SK-N-SH (cell line): ENCODE measurements around the gene TBC1D12. TPM values are rescaled to one million over a fixed set of nuclear protein-coding genes. Genes with fewer than 3 reads are reported as not detected.

Source experiments
- CTCF ChIA-PET: fragments of 300-600, 350-600 bp; formaldehyde crosslinking; extraction: SDS; loops from one replicate; lab custom pipeline; 2021; lab: Yijun Ruan, JAX
- POLR2A ChIA-PET: fragments of 350-600 bp; sonication (Branson Sonifier 250); formaldehyde crosslinking; extraction: SDS; loops from one replicate; lab custom pipeline; 2020; ENCODE audit warnings: antibody characterized with exemption, inconsistent platforms; lab: Yijun Ruan, JAX
- DNase-seq: peaks from one replicate; pipeline ENCODE4 v3.0.0; 2012
- H2AFZ ChIP-seq: fragments of 200-600 bp; sonication (generic); 2 replicates; pipeline ENCODE4 v1.8.1; 2016; ENCODE audit warnings: antibody characterized with exemption, mild to moderate bottlenecking, low read depth
- H3F3A ChIP-seq: fragments of 200-600 bp; sonication (generic); replicated peaks from 2 replicates; pipeline ENCODE3; 2016; ENCODE audit warnings: antibody characterized with exemption, mild to moderate bottlenecking; ENCODE audit not compliant: insufficient read depth
- H3K27ac ChIP-seq, 2 experiments: fragments of 200-500 bp in 1 of 2; fragments of 200-600 bp in 1 of 2; sonication (Bioruptor generic) in 1 of 2; sonication (generic), shearing (Covaris generic) in 1 of 2; 2 replicates each; pipeline versions ENCODE4 v1.5.1 to v1.6.1; 2014 to 2016; ENCODE audit warnings: low read depth in 2 of 2, inconsistent platforms in 1 of 2, low read length in 1 of 2, mild to moderate bottlenecking in 1 of 2, mixed read lengths in 1 of 2
- H3K27me3 ChIP-seq: fragments of 200-600 bp; sonication (generic), shearing (Covaris generic); 2 replicates; pipeline ENCODE4 v1.6.1; 2016; ENCODE audit warnings: mixed run types; ENCODE audit not compliant: insufficient read depth
- H3K36me3 ChIP-seq, 2 experiments: fragments of 200-500 bp in 1 of 2; fragments of 200-600 bp in 1 of 2; sonication (Bioruptor generic) in 1 of 2; sonication (generic) in 1 of 2; replicated peaks in 1 of 2; 2 replicates each; pipeline versions ENCODE3 to v1.5.1; 2014 to 2016; ENCODE audit warnings: low read length in 1 of 2, mild to moderate bottlenecking in 1 of 2; ENCODE audit not compliant: insufficient read depth in 2 of 2, control insufficient read depth in 1 of 2
- H3K4me1 ChIP-seq, 2 experiments: fragments of 200-500 bp in 1 of 2; fragments of 200-600 bp in 1 of 2; sonication (Bioruptor generic) in 1 of 2; sonication (generic), shearing (Covaris generic) in 1 of 2; 2 replicates each; pipeline versions ENCODE4 v1.5.1 to v1.6.1; 2014 to 2016; ENCODE audit warnings: low read depth in 1 of 2, low read length in 1 of 2, mixed run types in 1 of 2; ENCODE audit not compliant: insufficient read depth in 2 of 2, control insufficient read depth in 1 of 2
- H3K4me2 ChIP-seq: fragments of 200-600 bp; sonication (generic), shearing (Covaris generic); 2 replicates; pipeline ENCODE4 v1.6.1; 2017; ENCODE audit warnings: mixed run types
- H3K4me3 ChIP-seq, 2 experiments: fragments of 200-500 bp in 1 of 2; fragments of 200-600 bp in 1 of 2; sonication (Bioruptor generic) in 1 of 2; sonication (generic), shearing (Covaris generic) in 1 of 2; 2 replicates each; pipeline versions ENCODE4 v1.5.1 to v1.8.1; 2014 to 2016; ENCODE audit warnings: low read depth in 2 of 2, inconsistent platforms in 1 of 2, low read length in 1 of 2, mild to moderate bottlenecking in 1 of 2, mixed read lengths in 1 of 2, moderate library complexity in 1 of 2
- H3K79me2 ChIP-seq: fragments of 200-600 bp; sonication (generic); 2 replicates; pipeline ENCODE4 v1.8.1; 2017; ENCODE audit warnings: mild to moderate bottlenecking; ENCODE audit not compliant: insufficient read depth
- H3K9ac ChIP-seq: fragments of 200-600 bp; sonication (generic); 2 replicates; pipeline ENCODE4 v1.6.1; 2017; ENCODE audit warnings: mixed run types
- H3K9me2 ChIP-seq: fragments of 200-600 bp; sonication (generic); 2 replicates; pipeline ENCODE4 v1.6.1; 2017; ENCODE audit warnings: mixed run types
- H3K9me3 ChIP-seq: fragments of 200-600 bp; sonication (generic); 2 replicates; pipeline ENCODE4 v1.6.1; 2017; ENCODE audit warnings: mixed run types, mild to moderate bottlenecking, moderate library complexity
- H4K20me1 ChIP-seq: fragments of 200-600 bp; sonication (generic); 2 replicates; pipeline ENCODE4 v1.6.1; 2017; ENCODE audit warnings: mild to moderate bottlenecking, mixed run types; ENCODE audit not compliant: insufficient read depth
- ELF1 ChIP-seq: IDR thresholded peaks from 2 replicates; pipeline ENCODE4 v1.4.0; 2012
- FOSL2 ChIP-seq: IDR thresholded peaks from 2 replicates; pipeline ENCODE4 v1.4.0; 2012; ENCODE audit warnings: low read depth, mild to moderate bottlenecking, moderate library complexity, borderline replicate concordance
- GATA2 ChIP-seq: sonication (generic); formaldehyde crosslinking; IDR thresholded peaks from 2 replicates; pipeline ENCODE4 v1.5.0; 2020; ENCODE audit warnings: mild to moderate bottlenecking, missing genetic modification reagents
- JUND ChIP-seq: IDR thresholded peaks from 2 replicates; pipeline ENCODE4 v1.4.0; 2012
- MAX ChIP-seq: IDR thresholded peaks from 2 replicates; pipeline ENCODE4 v1.4.0; 2012; ENCODE audit warnings: low read depth
- MEF2A ChIP-seq: IDR thresholded peaks from 2 replicates; pipeline ENCODE4 v1.4.0; 2012; ENCODE audit warnings: low read depth, borderline replicate concordance
- MXI1 ChIP-seq: IDR thresholded peaks from 2 replicates; pipeline ENCODE4 v1.6.1; 2012; ENCODE audit warnings: mild to moderate bottlenecking, low read depth, low read length, improper control_type of control experiment
- RAD21 ChIP-seq: IDR thresholded peaks from 2 replicates; pipeline ENCODE4 v1.6.1; 2012; ENCODE audit warnings: mild to moderate bottlenecking, low read length
- RCOR1 ChIP-seq: fragments of 150-350 bp; IDR thresholded peaks from 2 replicates; pipeline ENCODE4 v1.6.1; 2017; ENCODE audit warnings: antibody characterized with exemption, low read length
- REST ChIP-seq: IDR thresholded peaks from 2 replicates; pipeline ENCODE4 v1.6.1; 2012; ENCODE audit warnings: mild to moderate bottlenecking, low read depth, low read length, moderate library complexity
- SMC3 ChIP-seq: IDR thresholded peaks from 2 replicates; pipeline ENCODE4 v1.6.1; 2012; ENCODE audit warnings: low read depth, low read length, improper control_type of control experiment
- TAF1 ChIP-seq: IDR thresholded peaks from 2 replicates; pipeline ENCODE4 v1.6.1; 2012; ENCODE audit warnings: low read depth, mild to moderate bottlenecking, low read length, moderate library complexity, borderline replicate concordance
- WGBS: methylation state at CpG from one replicate; pipeline ENCODE4 v1.1.6; 2017; ENCODE audit warnings: low lambda C conversion rate; 5-methylcytosine and 5-hydroxymethylcytosine counted together
- polyA plus RNA-seq, 3 experiments: library from polyadenylated mRNA; depleted of rRNA; stranded (reverse); fragments of >200 nt; gene quantifications; 2 replicates each; pipeline ENCODE4 v1.2.3, GENCODE V29; 2012
- TF ChIP-seq, protein P1 (sequence below): IDR thresholded peaks from 2 replicates; pipeline ENCODE4; 2012

The TBC1D12 gene
- polyA plus RNA-seq, 1 of the 3 experiments (the other 2 are of a cell fraction), result 1.8 TPM

DNA sequence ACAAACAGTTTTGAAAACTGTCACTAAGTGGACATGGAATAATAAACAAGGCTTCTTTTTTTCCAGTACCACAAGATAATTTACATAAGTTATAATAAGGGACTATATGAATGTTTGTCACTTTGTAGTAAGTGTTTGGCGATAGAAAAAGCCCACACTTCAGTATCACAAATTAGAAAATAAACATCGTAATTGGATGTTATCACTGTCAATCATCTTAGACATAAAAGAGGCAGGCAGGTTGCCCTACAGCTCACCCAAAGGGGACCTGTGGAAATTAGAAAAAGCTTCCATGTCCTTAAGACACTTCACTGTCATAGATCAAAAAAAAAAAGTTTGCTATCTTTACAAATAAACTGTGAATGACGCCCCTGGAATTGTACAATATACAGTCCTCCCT is 36.0 kb upstream of the TBC1D12 start (continued):
- no peak for TF ChIP-seq TAF1

GRCh38 chr10:94370501-94370900 is 31.8 kb upstream of the TBC1D12 start:
- POLR2A ChIA-PET, result no interaction called here
- Histone ChIP-seq H3K4me2 (no peak overlapping the region), H3K27ac (no peak overlapping the region), H2AFZ (no peak overlapping the region), H3K4me1 (no peaks in the 10 kb centered on the region), H3K9ac (no peak overlapping the region), H3K9me3 (no peaks in the 10 kb centered on the region), H3K4me3 (no peak overlapping the region), H3K79me2 (no peaks in the 10 kb centered on the region), H3K36me3 (no peaks in the 10 kb centered on the region), H3K27me3 (no peaks in the 10 kb centered on the region), H4K20me1 (no peaks in the 10 kb centered on the region), H3K9me2 (no peaks in the 10 kb centered on the region), H3F3A (no peaks in the 10 kb centered on the region)
- TF ChIP-seq ELF1 (no peak), MAX (no peak), JUND (no peak), RCOR1 (no peak), FOSL2 (no peak), REST (no peak), MXI1 (no peak), GATA2 (CRISPR knock-in tag) (no peak), RAD21 (no peak), MEF2A (no peak), SMC3 (no peak)
- TF ChIP-seq, protein P1, sequence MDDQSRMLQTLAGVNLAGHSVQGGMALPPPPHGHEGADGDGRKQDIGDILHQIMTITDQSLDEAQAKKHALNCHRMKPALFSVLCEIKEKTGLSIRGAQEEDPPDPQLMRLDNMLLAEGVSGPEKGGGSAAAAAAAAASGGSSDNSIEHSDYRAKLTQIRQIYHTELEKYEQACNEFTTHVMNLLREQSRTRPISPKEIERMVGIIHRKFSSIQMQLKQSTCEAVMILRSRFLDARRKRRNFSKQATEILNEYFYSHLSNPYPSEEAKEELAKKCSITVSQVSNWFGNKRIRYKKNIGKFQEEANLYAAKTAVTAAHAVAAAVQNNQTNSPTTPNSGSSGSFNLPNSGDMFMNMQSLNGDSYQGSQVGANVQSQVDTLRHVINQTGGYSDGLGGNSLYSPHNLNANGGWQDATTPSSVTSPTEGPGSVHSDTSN, result no peak
- DNase-seq, result no peak
- CTCF ChIA-PET, result interaction anchor here (0.6 to 1.1 kb wide), 3 partner anchors 74 to 900 kb away, joined by 3 to 5 read pairs (median 3); no protein-coding TSS in a partner anchor
- 42% methylated on average over 2 of the region's 2 CpGs for WGBS
